ENCODE measurements around the gene CARS1. TPM values are rescaled to one million over a fixed set of nuclear protein-coding genes. Genes with fewer than 3 reads are reported as not detected.

The CARS1 gene
- total and polyA plus RNA-seq, 9 of the 15 experiments (the other 6 are each of a cell fraction or from before 2014, with no cell fraction given) = 14.4 to 106 (median 73.6) TPM

DNA sequence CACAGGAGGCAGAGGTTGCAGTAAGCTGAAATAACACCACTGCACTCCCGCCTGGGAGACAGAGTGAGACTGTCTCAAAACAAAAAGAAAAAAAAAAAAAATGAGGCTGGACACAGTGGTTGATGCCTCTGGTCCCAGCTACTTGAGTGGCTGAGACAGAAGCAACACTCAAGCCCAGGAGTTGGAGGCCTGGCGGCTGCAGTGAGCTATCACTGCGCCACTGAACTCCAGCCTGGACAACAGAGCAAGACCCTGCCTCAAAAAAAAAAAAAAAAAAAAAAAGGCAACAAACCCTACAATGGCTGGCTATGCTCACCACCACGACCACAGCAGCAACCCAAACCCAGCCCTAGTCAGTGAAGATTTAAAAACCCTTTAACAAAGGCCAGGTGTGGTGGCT is 73.3 kb downstream of the CARS1 start (continued):
- peak; percentile 83 for TF ChIP-seq ZBTB33 (CRISPR knock-in tag; IDR thresholded peaks at IDR 0.05)
- TF ChIP-seq SMC3 (conservative IDR thresholded peaks at IDR 0.05; ENCODE audit: insufficient read depth, low read depth, low read length) = no peak
- no peak for TF ChIP-seq NFIC (IDR thresholded peaks at IDR 0.05)
- no peak for TF ChIP-seq CBFA2T3 (IDR thresholded peaks at IDR 0.05)

GRCh38 chr11:2982214-2982613 is 75.0 kb downstream of the CARS1 start:
- DNase-seq (ENCODE audit: extremely low read depth in 1 of 4, low spot score in 3 of 4) (no peak), FAIRE-seq (no peak), ATAC-seq (peak; percentile 30; the same call in 2 of the 3 replicates)
- Histone ChIP-seq H3K9ac (ENCODE audit: insufficient read depth in 1 of 2, low read depth in 2 of 2, low read length in 2 of 2) (no peak overlapping the region), H3K4me2 (ENCODE audit: insufficient read depth, low read length) (no peak overlapping the region), H4K20me1 (replicated peaks; ENCODE audit: control insufficient read depth, insufficient read depth, low read length) (peaks cover 39% of the 10 kb centered on the region), H3K4me1 (replicated peaks in 1 of 2; ENCODE audit: control insufficient read depth in 2 of 2, insufficient read depth in 2 of 2, low read length in 2 of 2) (peaks cover 0 to 2% of the 10 kb centered on the region in 2 experiments; a peak in 2 of 5 replicates), H3K27ac (ENCODE audit: extremely low read depth, low read depth, low read length) (0 out of 3 replicates have a peak overlapping the region, but pooled peaks have one; percentile 13), H3K79me2 (ENCODE audit: control insufficient read depth, insufficient read depth, low read length) (peaks cover 99% of the 10 kb centered on the region), H3K4me3 (no peak overlapping the region), H3K27me3 (ENCODE audit: control insufficient read depth in 2 of 2, insufficient read depth in 2 of 2, low read length in 2 of 2) (no peaks in the 10 kb centered on the region), H3K9me3 (replicated peaks; ENCODE audit: control insufficient read depth, insufficient read depth, low read depth, low read length) (no peaks in the 10 kb centered on the region), H3K36me3 (ENCODE audit: control insufficient read depth, insufficient read depth, low read length) (peaks cover 84% of the 10 kb centered on the region), H2AFZ (ENCODE audit: low read depth, low read length) (no peak overlapping the region), H3K9me1 (ENCODE audit: control insufficient read depth, insufficient read depth, low read length) (no peaks in the 10 kb centered on the region)
- ChIA-PET POLR2A (interaction anchor here (0.6 to 0.9 kb wide), 3 partner anchors 8 to 42 kb away, joined by 3 to 4 read pairs (median 3); no protein-coding TSS in a partner anchor), CTCF (ENCODE audit: low intra/inter-chr PET ratio) (no interaction called here)
- BruUV-seq (replicated peaks) = no TSS peak
- intact Hi-C loops (cut with micrococcal nuclease) (no loop called here), in situ Hi-C loops (cut with MboI) (no loop called here)
- TF ChIP-seq MEIS2 (IDR thresholded peaks at IDR 0.05; ENCODE audit: partially characterized antibody) (peak; percentile 43), TAF9B (IDR thresholded peaks at IDR 0.05; ENCODE audit: partially characterized antibody) (no peak), CEBPB (tag; IDR thresholded peaks at IDR 0.05) (0 out of 2 replicates have a peak, but pooled peaks have one; percentile 8), CHD2 (IDR thresholded peaks at IDR 0.05; ENCODE audit: low read depth, low read length) (no peak), RHOXF2B (CRISPR knock-in tag; conservative IDR thresholded peaks at IDR 0.05) (no peak), KDM2B (CRISPR knock-in tag; IDR thresholded peaks at IDR 0.05) (no peak), ETV6 (IDR thresholded peaks at IDR 0.05; ENCODE audit: borderline replicate concordance in 1 of 2, low read depth in 2 of 2, low read length in 1 of 2) (no peak), ETV6 (CRISPR knock-in tag; IDR thresholded peaks at IDR 0.05; ENCODE audit: borderline replicate concordance) (no peak), SETDB1 (IDR thresholded peaks at IDR 0.05; ENCODE audit: low read length) (no peak)
- 69% methylated on average over 2 of the region's 2 CpGs for WGBS (ENCODE audit: insufficient coverage, low coverage, missing lambda C conversion rate)
